Fibroblast of lung (primary cell): ENCODE measurements around the gene FCHO1.

Experiments used
- EZH2 ChIP-seq: IDR thresholded peaks from 2 replicates; pipeline ENCODE4 v1.5.1; 2012; ENCODE audit warnings: low read length, control low read depth, mild to moderate bottlenecking; ENCODE audit errors: missing control alignments
- TF ChIP-seq, protein P1 (sequence below), 2 donors: IDR thresholded peaks in 1 of 2; conservative IDR thresholded peaks in 1 of 2; 1 replicate in 1 of 2; 2 replicates in 1 of 2; pipeline ENCODE4 v1.5.1; 2011 to 2012; ENCODE audit warnings: low read length in 2 of 2, control low read depth in 1 of 2, inconsistent platforms in 1 of 2, low read depth in 1 of 2, mild to moderate bottlenecking in 1 of 2

DNA sequence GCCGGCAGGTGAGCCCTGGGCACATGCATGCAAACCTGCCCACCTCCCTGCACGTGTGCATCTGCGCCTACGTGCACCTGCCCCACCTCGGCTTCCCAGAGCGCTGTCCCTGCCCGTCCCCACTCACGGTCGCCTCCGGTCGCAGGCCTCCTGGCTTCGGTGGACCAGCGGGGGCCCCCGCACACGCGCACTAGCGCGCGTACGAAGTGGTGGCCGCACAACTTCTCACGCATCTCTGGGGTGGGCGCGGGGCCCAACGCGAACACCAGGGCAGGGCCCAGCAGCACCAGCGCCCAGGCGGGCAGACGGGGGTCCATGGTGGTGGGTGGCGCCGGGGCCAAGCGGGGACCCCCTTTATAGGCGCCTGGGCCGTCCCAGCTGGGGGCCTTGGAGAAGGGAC lies 69.9 kb downstream of the FCHO1 start, which contains the start of gene INSL3:
- TF ChIP-seq, protein P1, sequence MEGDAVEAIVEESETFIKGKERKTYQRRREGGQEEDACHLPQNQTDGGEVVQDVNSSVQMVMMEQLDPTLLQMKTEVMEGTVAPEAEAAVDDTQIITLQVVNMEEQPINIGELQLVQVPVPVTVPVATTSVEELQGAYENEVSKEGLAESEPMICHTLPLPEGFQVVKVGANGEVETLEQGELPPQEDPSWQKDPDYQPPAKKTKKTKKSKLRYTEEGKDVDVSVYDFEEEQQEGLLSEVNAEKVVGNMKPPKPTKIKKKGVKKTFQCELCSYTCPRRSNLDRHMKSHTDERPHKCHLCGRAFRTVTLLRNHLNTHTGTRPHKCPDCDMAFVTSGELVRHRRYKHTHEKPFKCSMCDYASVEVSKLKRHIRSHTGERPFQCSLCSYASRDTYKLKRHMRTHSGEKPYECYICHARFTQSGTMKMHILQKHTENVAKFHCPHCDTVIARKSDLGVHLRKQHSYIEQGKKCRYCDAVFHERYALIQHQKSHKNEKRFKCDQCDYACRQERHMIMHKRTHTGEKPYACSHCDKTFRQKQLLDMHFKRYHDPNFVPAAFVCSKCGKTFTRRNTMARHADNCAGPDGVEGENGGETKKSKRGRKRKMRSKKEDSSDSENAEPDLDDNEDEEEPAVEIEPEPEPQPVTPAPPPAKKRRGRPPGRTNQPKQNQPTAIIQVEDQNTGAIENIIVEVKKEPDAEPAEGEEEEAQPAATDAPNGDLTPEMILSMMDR (conservative IDR thresholded peaks at IDR 0.05 in 1 of 2, IDR thresholded peaks at IDR 0.05 in 1 of 2; ENCODE audit: low read depth in 1 of 2, low read length in 2 of 2) = no peak
- TF ChIP-seq EZH2 = no peak
